Heart left ventricle (tissue), 13 donors: ENCODE results near the gene PACSIN2.

ENCODE experiments used
- CTCF ChIP-seq, 12 donors: fragments of 200-600 bp; sonication (generic) in 4 of 12; IDR thresholded peaks; one replicate each; pipeline versions ENCODE4 v1.5.0 to v1.8.0; 2018 to 2022; ENCODE audit warnings: antibody characterized with exemption in 12 of 12, mild to moderate bottlenecking in 5 of 12
- POLR2A ChIP-seq, 2 donors: fragments of 450-650 bp; IDR thresholded peaks; one replicate each; pipeline ENCODE4 v1.6.1; 2017; ENCODE audit warnings: antibody characterized with exemption in 2 of 2, mild to moderate bottlenecking in 2 of 2, moderate library complexity in 2 of 2
- donor health status: ischemic (EF 13 %, LVEDD 7.1; RV severe dilation, severe dysfunction).
- donor health status: DM: no; HTN: yes; CAD: no.
- donor health status: DM: no; HTN: no; CAD: no.
- donor health status: ischemic (EF 25% LVEDD 6.9; RV normal size, moderate dysfunction).
- donor health status: ischemic (EF 25% LVEDD 5.7; RV mildly dilated, moderate dysfunction).
- donor health status: ischemic (EF 35%, LVEDD 5.7; RV mildly dilated, moderate dysfunction).
- donor health status: nonischemic (EF 11% LVEDD 7.7; RV severe dilation, severe dysfunction).
- donor health status: DM: yes; HTN: yes; CAD: no.
- donor health status: PGD.
- donor health status: ischemic (EF 29% LVEDD 5.4; RV normal size, mild dysfunction).
- donor health status: nonischemic (EF 23%, LVEDD 6.1; RV moderate dilation, normal function).

- TF ChIP-seq POLR2A (IDR thresholded peaks at IDR 0.05) (no peak), CTCF (IDR thresholded peaks at IDR 0.05) (no peak)
These were observed 3.7 kb upstream of the PACSIN2 start for GRCh38 chr22:43018615-43019014.
